GM21381 (cell line): ENCODE results near the gene PMVK.

ENCODE experiments used
- ATAC-seq: cut with Tn5 transposase; IDR thresholded peaks from one replicate; pipeline ENCODE4 v1.9.1; 2021; ENCODE audit warnings: mild to moderate bottlenecking, moderate library complexity; ENCODE audit not compliant: unreplicated experiment

The PMVK gene

DNA sequence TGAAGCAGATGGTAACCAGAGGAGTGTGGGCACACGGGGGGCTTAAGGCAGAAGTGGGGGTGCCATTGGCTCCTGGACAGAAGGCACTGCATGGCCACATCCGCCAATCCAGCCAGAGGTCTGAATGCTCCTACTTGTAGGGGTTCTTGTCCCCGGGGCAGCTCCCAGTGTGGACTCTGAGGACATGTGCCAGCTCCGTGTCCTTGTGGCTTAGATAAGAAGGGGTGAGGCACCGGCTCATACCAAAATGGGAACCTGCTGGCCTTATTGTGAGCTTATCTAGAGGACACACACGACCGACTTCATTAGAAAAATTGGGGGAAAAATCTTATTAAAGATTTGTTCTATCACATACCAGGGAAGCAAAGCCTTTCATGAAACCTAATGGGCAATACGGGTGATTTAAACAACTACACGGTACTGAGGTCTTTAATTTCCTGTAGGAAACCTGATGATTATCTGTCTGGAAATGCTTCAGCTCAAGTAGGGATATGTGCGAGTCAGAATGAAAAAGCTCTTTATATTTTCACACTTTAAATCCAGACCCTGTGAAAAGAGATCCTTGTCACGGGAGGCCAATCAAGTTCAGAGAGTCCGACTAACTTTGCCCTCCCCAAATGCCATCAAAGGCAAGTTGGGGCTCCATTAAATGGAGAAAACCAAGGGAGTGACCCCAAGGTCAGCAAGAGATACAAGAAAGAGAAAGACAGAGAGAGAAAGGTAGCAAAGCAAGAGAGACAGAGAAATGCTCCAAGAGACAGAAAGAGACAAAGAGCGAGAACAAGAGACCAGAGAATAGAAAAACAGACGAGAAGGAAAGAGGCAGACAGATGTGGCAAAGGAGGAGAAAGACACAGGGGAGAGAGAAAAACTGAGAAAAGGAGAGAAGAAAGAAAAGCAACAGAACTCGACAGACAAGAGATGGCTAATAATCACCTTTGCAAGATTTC, 52.3 kb downstream of the PMVK start:
- ATAC-seq, result no peak

DNA sequence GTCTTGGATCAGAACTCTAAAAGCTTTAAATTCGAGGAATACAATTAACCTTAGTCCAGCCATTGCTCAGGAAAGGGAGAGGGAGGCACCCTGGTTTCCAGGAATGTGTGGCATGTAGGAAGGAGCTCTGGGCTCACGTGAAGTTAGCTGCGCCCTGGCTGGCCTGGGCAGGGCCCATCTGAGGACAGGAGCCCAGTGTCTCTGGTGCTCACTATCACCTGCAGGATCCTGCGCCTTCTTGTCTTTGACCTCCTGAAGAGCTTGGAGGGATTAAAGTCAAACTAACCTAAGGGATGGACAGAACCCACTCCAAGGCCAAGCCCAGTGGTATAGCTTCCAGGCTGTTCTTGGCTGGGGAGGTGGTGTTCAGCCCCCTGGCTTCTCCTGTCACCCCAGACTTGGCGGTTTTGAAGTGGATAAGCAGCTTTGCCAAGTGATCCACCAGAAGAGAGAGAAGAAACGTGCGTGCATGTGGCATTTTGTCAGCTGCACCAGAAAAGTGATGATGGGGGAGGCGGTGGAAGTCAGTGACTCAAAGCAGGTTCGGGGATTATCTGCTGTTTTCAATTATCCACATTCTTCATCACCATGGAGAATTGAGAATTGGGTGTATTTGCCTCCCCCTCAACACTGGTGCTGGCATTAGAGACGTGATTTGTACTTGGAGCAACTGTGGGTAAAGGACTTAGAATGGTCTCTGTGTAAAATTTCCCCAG, 54.5 kb downstream of the PMVK start:
- ATAC-seq, result no peak

DNA sequence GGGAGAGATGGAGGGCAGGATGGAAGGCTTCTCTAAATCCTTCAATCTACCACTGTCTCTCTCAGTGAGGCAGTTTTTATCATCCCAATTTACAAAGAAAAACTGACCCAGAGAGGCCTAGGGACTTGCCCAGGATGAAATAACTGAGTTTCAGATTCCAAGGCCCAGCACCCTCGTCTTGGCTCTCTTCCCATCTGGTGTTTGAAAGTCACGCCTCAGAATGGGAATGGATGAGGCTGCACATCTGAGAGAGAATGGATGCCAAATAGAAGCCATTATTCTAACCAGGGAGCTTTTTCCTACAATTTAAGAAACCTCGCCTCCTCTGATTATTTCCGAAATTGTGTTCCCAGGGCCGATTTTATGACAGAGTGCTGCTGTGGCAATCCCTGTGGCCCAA, 55.8 kb downstream of the PMVK start:
- no peak for ATAC-seq

DNA sequence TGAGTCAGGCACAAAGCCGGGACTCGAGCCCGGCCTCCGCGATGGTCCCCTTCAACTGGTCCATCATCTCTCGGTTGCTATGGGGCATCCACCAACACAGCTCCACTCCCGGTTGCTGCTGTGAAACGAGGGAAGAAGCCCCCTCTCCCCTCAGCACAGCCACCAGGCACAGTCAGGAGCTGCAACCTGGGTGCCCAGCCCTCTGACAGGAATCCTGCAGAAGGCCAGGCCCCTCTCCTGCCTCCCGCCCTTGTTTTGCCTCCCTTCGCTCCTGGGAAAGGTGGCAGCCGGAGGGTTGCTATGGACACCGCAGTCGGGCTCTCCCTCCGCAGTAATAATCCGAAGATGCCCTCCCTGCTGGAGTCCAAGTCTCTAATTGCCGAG, 57.5 kb downstream of the PMVK start:
- no peak for ATAC-seq

DNA sequence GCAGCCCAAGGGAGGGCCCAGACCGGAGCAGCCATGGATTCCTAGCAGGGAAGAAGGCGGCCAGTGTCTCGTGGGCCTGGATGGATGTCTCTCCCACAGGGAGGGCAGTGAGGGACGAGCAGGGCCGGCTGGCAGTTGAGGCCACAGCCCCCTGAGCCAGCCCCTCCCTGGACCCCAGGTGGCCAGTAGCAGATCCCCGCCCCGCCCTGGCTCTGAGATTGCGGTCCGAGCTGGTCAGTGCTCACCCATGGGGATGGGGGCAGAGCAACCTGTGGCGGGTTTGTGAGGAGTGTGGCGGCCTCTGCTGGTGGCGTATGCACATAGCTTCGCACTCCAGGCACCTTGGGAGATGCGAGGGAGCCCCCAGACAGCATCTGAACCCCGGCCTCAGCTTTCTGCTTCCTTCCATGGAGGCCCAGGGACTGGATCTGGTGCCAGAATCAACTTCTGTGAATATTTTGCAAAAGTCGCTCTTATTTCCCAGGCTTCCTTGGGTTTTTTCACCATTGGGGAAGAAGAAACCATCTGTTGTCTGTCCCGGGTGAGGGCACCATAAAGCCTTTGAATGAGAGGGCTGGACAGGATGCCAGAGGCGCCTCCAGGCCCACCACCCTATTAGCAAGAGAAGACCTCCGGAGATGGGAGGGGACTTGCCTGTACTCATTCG, 58.0 kb downstream of the PMVK start:
- no peak for ATAC-seq

DNA sequence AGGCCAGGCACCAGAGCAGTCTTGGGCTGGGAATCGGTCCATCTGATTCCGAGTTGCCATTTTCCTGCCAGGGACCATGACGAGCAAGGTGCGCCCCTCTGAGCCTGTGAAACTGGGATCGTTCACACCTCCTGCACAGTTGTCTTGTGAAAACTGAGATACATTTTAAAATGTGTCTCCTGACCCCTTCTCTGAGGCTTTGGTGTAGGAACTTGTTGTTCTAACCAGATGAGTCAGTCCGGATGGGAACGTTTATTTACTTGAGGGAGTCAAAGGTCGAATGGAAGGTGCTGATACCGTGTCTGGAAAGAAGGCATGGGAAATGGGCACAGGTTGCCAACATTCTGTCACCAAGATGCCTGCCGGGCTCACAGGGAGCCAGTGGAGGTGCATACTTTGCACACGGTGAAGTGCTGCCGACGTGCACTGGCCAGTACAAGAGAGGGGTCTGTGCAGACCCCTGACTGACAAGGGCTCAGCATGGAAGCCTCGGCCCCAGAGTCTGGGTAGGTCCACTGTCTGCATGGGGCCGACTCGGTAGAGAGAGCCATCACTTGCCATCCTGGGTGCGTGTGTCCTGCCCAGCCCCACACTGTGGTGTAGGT, 59.0 kb downstream of the PMVK start:
- no peak for ATAC-seq

DNA sequence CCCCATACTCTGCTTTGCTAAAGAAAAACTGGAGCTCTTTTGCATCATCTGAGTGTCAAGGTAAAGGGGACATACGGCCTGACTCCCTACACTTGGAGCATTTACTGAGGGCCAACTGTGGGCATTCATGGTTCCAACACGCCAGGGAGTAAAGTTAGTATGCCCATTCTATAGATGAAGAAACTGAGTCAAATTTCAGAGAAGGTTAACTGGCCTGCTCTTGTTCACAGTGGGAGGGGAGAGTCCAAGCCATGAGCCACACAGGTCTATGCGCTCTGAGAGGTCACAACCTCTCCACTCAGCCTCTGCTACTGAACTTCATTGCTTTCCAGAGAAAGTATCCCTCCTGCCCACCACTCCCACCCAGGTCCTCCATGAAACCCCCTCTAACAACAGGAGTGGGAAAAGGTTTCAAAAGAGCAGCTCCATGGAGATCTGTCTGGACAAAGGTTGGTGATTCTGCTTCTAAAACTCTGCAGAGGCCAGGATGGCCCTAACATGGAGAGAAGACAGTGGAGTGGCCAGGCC, 59.6 kb downstream of the PMVK start:
- ATAC-seq, result no peak
